Natural killer cell (primary cell): ENCODE data around the gene ZNF700. TPM values are rescaled to one million over a fixed set of nuclear protein-coding genes. Genes with fewer than 3 reads are reported as not detected.

Experiments used
- ATAC-seq, 3 donors: fragments of 150-1000 bp in 2 of 3; fragments of 200-7000 bp in 1 of 3; cut with Tn5 transposase; 1 replicate in 1 of 3; 2 replicates in 2 of 3; pipeline ENCODE4 v1.10.0; 2021; ENCODE audit warnings: mild to moderate bottlenecking in 2 of 3, moderate library complexity in 2 of 3
- DNase-seq, 2 donors: peaks; one replicate each; pipeline versions ENCODE4 v3.0.0 to v3.0.0-alpha.2; 2013 to 2021; ENCODE audit warnings: mixed read lengths in 1 of 2
- H3K27ac ChIP-seq: one replicate; pipeline ENCODE4 v1.5.1; 2013; ENCODE audit warnings: mild to moderate bottlenecking, low read length
- H3K27me3 ChIP-seq: one replicate; pipeline ENCODE4 v1.6.1; 2013; ENCODE audit warnings: low read length; ENCODE audit not compliant: control insufficient read depth, insufficient read depth
- H3K36me3 ChIP-seq: one replicate; pipeline ENCODE4 v1.6.1; 2013; ENCODE audit warnings: low read length; ENCODE audit not compliant: control insufficient read depth, insufficient read depth
- H3K4me1 ChIP-seq: one replicate; pipeline ENCODE4 v1.6.1; 2013; ENCODE audit warnings: low read length; ENCODE audit not compliant: control insufficient read depth, insufficient read depth
- H3K4me3 ChIP-seq: one replicate; pipeline ENCODE4 v1.5.1; 2013; ENCODE audit warnings: low read length
- H3K9me3 ChIP-seq: one replicate; pipeline ENCODE4 v1.6.1; 2013; ENCODE audit warnings: low read length; ENCODE audit not compliant: control insufficient read depth, insufficient read depth
- H3K27ac Mint-ChIP-seq, 2 donors: one replicate each; pipeline ENCODE4 v1.8.0; 2022; ENCODE audit warnings: mild to moderate bottlenecking in 2 of 2, mixed read lengths in 2 of 2, moderate library complexity in 1 of 2
- H3K27me3 Mint-ChIP-seq, 2 donors: one replicate each; pipeline ENCODE4 v1.8.0; 2022; ENCODE audit warnings: low read depth in 2 of 2, mixed read lengths in 2 of 2
- H3K36me3 Mint-ChIP-seq: one replicate; pipeline ENCODE4 v1.8.0; 2022; ENCODE audit warnings: mixed read lengths
- H3K4me1 Mint-ChIP-seq, 2 donors: one replicate each; pipeline ENCODE4 v1.8.0; 2022; ENCODE audit warnings: mixed read lengths in 2 of 2
- H3K4me3 Mint-ChIP-seq: one replicate; pipeline ENCODE4 v1.8.0; 2022; ENCODE audit warnings: mild to moderate bottlenecking, moderate library complexity, mixed read lengths
- H3K9me3 Mint-ChIP-seq, 2 donors: one replicate each; pipeline ENCODE4 v1.8.0; 2022; ENCODE audit warnings: mixed read lengths in 2 of 2
- CTCF ChIP-seq: fragments of 200-600 bp; IDR thresholded peaks from one replicate; pipeline ENCODE4 v1.8.0; 2022; ENCODE audit warnings: antibody characterized with exemption
- WGBS: methylation state at CpG from one replicate; pipeline ENCODE4 v1.1.7; 2013; ENCODE audit warnings: missing lambda C conversion rate; ENCODE audit not compliant: insufficient coverage; 5-methylcytosine and 5-hydroxymethylcytosine counted together
- intact Hi-C: fragments of 100-400 bp; cut with micrococcal nuclease; formaldehyde crosslinking; loops from one replicate; pipeline ENCODE4 v1.14.2; 2022
- total RNA-seq, 4 donors: library from RNA; stranded (reverse); fragments of 120-200 nt in 1 of 4; gene quantifications; one replicate each; pipeline versions ENCODE4 v1.2.3 to v1.2.4, GENCODE V29; 2013 to 2022

Gene ZNF700
- total RNA-seq, 3 donors from 2014 or later (not counting 1 experiment from before 2014, with no cell fraction given): 25.1 to 30.1 (median 26.4) TPM

- peaks cover 0 to 8% of the 10 kb centered on the region in 2 donors for H3K27me3 Mint-ChIP-seq
- Histone ChIP-seq H3K36me3 (no peaks in the 10 kb centered on the region), H3K9me3 (no peaks in the 10 kb centered on the region), H3K4me3 (no peak overlapping the region), H3K27ac (no peak overlapping the region), H3K27me3 (no peaks in the 10 kb centered on the region), H3K4me1 (peaks cover 3% of the 10 kb centered on the region)
- 15% methylated on average over 10 of the region's 10 CpGs for WGBS
- peak; percentile 73 for TF ChIP-seq CTCF
- H3K4me1 Mint-ChIP-seq: peaks cover 5 to 8% of the 10 kb centered on the region in 2 donors
- H3K9me3 Mint-ChIP-seq: no peaks in the 10 kb centered on the region
- no peak overlapping the region for H3K27ac Mint-ChIP-seq
- intact Hi-C loops: loop anchor here (1.0 to 2.0 kb wide), 4 partner anchors 44 to 260 kb away; partner anchors contain the start of gene ZNF700
- peak; percentile 59 to 84 (median 82) for ATAC-seq
- no peaks in the 10 kb centered on the region for H3K36me3 Mint-ChIP-seq
- H3K4me3 Mint-ChIP-seq: no peak overlapping the region
- DNase-seq: peak; percentile 43 to 84
These were observed 43.6 kb upstream of the ZNF700 start for GRCh38 chr19:11881151-11881800.

- H3K36me3 ChIP-seq: no peaks in the 10 kb centered on the region
- no CpG with 5 or more reads among the region's 2 CpGs for WGBS
- H3K27ac ChIP-seq: no peak overlapping the region
- no peak overlapping the region for H3K4me3 ChIP-seq
- H3K4me1 ChIP-seq: peaks cover 9% of the 10 kb centered on the region
- no peak overlapping the region for H3K4me3 Mint-ChIP-seq
- no peak for DNase-seq
- H3K27me3 ChIP-seq: no peaks in the 10 kb centered on the region
- TF ChIP-seq CTCF: no peak
- peaks cover 0 to 5% of the 10 kb centered on the region in 2 donors for H3K27me3 Mint-ChIP-seq
- H3K9me3 Mint-ChIP-seq: no peaks in the 10 kb centered on the region
- peaks cover 10 to 13% of the 10 kb centered on the region in 2 donors for H3K4me1 Mint-ChIP-seq
- no peak overlapping the region for H3K27ac Mint-ChIP-seq
- no peaks in the 10 kb centered on the region for H3K36me3 Mint-ChIP-seq
- H3K9me3 ChIP-seq: no peaks in the 10 kb centered on the region
- ATAC-seq: no peak
- intact Hi-C loops: no loop called here
These were observed 42.3 kb upstream of the ZNF700 start for GRCh38 chr19:11882606-11883005.

GRCh38 chr19:11887234-11887610 is 37.7 kb upstream of the ZNF700 start:
- H3K36me3 Mint-ChIP-seq: no peaks in the 10 kb centered on the region
- intact Hi-C loops: no loop called here
- peak in 1 of 3 donors; percentile 6 for ATAC-seq

More at GRCh38 chr19:11887234-11887610, 37.7 kb upstream of the ZNF700 start:
- peaks cover 0 to 3% of the 10 kb centered on the region in 2 donors for H3K27me3 Mint-ChIP-seq
- no peaks in the 10 kb centered on the region for H3K36me3 ChIP-seq
- H3K4me1 Mint-ChIP-seq: peaks cover 24 to 28% of the 10 kb centered on the region in 2 donors
- peaks cover 17% of the 10 kb centered on the region for H3K4me1 ChIP-seq
- H3K9me3 Mint-ChIP-seq: no peaks in the 10 kb centered on the region
- WGBS: 23% methylated on average over 7 of the region's 7 CpGs
- no peak for TF ChIP-seq CTCF
- no peaks in the 10 kb centered on the region for H3K9me3 ChIP-seq
- H3K4me3 Mint-ChIP-seq: peak overlapping the region; percentile 95
- peak overlapping the region; percentile 82 to 92 for H3K27ac Mint-ChIP-seq
- DNase-seq: no peak
- H3K27ac ChIP-seq: no peak overlapping the region
- peak overlapping the region; percentile 66 for H3K4me3 ChIP-seq
- H3K27me3 ChIP-seq: no peaks in the 10 kb centered on the region
